HG03025 (cell line): ENCODE measurements around the gene MIDN.

ENCODE experiments used
- ATAC-seq: cut with Tn5 transposase; IDR thresholded peaks from one replicate; pipeline ENCODE4 v1.9.1; 2021; ENCODE audit warnings: mild to moderate bottlenecking, moderate library complexity; ENCODE audit not compliant: unreplicated experiment, low FRiP score

The MIDN gene

DNA sequence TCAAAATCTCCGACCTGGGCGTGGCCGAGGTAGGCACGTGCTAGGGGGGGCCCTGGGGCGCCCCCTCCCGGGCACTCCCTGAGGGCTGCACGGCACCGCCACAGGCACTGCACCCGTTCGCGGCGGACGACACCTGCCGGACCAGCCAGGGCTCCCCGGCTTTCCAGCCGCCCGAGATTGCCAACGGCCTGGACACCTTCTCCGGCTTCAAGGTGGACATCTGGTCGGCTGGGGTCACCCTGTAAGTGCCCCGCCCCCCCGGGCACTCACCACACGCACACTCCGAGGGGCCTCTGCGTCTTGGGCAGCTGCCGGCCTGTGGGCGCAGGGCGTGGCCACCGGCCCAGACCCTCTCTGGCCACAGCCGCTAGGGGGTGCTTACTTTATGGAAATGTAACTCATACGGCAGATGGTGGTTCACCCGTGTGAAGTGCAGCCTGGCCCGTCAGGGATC is 27.9 kb upstream of the MIDN start:
- ATAC-seq: no peak

DNA sequence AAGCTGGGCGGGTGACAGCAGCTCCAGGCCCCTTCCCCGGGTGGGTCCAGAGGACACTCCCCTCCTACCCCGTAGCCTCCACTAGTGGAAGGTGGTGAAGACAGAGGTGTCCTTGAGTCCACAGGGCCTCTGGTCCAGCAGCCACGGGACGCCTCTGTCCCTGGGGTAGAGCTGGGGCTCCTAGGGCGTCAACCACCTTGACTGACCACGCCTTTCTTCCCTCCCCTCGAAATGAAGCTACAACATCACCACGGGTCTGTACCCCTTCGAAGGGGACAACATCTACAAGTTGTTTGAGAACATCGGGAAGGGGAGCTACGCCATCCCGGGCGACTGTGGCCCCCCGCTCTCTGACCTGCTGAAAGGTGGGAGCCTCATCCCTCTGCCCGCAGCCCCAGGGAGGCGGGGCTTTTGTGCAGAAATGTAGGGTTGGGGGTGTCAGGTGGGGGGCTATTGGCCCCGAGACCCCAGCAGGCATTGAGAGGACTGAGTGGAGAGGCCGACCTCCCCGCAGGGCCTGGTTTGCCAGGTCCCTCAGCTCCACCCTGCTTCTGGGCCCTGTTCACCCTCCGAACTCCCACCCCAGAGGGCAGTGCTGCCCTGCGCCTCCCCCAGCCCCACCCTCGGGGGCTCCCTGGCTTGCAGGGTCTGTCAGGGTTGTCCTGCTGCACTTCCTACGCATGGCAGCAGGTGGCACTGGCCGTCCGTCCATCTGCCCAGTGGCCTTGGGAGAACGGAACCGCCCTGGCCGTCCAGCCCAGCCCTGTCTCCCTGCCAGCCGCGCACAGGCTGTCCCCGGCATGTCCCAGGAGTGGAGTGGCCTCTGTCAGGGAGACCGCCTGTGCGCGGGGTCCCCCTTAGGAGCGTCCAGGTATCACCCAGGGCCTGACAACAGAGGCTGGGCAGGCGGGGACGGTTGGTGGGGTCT is 27.1 kb upstream of the MIDN start:
- ATAC-seq: no peak

DNA sequence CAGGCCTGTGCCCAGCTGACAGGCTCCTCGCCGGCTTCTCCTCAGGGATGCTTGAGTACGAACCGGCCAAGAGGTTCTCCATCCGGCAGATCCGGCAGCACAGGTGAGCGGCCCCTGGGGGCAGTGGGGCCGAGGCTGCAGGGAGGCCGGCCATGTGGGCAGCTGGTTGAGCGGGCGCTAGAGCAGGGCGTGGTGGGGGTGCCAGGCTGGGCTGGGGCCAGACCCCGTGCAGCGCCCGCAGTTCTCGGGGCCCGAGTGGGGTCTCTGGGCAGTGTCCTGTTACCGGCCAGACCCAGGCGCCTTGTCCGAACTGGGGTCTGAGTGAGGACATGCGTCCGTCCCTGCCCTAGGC is 26.5 kb upstream of the MIDN start:
- no peak for ATAC-seq

DNA sequence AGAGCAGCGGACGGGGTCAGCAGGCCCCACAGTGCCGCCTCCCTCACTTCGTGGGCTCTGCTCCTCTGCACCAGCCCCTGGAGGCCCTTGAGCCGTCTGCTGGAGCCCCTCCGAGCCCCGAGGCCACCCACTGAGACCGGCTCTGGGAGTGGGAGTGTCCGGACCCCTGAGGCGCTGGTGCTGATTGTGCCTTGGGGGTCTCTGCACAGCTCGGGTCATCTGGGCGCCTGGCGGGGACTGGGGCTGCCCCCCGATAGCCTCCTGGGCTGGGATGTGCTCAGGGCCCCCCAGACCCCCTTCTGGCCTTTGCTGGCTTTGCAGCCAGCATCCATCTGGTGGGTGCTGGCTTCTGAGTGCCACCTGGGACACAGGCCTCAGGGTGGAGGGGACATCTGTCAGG is 26.0 kb upstream of the MIDN start:
- no peak for ATAC-seq

DNA sequence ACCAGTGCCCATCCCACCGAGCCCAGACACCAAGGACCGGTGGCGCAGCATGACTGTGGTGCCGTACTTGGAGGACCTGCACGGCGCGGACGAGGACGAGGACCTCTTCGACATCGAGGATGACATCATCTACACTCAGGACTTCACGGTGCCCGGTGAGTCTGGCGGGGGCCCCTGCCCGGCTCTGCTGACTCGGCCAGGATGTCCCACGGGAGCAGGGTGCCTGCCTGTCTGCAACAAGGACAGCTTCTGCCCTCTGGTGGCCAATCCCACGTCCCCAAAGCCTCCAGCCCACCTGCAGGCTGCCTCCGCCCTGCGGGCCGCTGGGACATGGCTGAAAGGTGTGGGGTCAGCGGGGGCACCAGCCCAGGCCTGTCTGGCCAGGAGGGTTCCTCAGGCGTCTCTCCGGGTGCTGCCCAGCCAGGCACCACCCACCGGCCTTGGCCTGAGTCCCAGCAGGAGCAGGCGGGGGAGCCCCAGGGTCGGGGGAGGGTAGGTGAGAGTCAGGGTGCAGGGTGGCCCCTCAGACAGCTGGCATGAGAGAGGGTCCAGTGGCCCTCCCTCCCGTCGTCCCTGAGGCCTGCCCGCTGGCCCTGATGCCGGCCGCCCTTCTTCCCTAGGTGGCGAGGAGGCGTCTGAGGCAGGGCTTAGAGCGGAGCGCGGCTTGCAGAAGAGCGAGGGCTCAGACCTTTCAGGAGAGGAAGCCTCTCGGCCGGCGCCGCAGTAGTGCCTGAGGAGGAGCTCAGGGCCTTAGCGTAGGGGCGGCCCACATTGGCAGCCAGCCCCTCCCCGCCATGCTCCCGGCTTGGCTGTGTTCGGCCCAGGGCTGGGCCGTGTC is 25.1 kb upstream of the MIDN start:
- ATAC-seq: no peak

DNA sequence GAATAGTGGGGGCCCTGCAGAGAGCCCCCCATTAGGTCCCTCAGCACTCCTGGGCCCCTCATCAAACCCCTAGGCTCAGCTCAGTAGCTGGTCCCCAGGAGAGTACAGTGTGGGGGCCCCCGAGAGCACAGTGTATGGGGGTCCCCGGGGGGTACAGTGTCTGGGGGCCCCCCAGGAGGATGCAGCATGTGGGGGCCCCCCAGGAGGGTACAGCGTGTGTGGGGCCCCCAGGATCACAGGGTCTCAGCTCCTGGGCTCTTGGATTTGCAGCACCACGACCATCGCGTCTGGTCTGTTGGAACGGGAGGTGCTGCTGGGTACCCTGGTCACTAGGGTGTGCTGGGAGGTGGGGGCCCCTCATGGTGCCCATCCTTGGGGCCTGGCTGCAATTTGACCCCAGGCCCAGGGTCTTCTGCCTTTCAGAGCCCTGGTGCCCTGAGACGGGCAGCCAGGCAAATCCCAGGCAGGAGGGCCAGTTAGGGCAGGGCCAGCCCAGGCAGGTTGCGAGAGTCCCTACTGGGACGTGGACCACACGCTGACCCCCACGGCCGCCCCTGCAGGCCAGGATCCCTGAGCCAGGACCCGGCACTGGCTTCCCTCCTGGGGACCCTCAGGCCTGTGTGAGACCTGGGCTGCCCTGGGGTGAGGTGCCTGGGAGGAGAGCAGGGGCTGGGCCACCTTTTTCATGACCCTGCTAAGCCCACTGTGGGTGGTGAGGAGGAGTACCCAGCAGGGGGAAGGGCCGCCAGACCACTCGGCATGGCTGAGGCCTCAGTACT is 24.1 kb upstream of the MIDN start:
- ATAC-seq: no peak

DNA sequence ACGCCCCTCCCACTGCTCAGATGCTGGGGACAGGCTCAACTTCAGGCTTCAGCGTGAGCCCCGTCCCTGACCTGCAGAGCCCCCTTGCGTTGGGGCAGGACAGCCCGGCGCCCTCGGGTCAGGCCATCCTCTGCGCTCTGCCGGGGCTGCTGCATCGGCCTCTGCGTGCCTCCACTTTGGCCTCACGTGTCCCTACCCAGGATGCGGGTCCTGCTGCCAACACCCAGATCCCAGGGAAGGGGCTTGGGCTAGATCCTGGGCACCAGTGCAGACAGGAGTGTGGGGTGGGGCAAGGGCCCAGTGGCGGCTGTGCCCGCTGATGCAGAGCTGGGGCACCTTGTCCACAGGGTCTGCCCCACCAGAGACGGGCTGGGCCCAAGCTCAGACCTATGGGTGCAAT is 23.5 kb upstream of the MIDN start:
- ATAC-seq: no peak

DNA sequence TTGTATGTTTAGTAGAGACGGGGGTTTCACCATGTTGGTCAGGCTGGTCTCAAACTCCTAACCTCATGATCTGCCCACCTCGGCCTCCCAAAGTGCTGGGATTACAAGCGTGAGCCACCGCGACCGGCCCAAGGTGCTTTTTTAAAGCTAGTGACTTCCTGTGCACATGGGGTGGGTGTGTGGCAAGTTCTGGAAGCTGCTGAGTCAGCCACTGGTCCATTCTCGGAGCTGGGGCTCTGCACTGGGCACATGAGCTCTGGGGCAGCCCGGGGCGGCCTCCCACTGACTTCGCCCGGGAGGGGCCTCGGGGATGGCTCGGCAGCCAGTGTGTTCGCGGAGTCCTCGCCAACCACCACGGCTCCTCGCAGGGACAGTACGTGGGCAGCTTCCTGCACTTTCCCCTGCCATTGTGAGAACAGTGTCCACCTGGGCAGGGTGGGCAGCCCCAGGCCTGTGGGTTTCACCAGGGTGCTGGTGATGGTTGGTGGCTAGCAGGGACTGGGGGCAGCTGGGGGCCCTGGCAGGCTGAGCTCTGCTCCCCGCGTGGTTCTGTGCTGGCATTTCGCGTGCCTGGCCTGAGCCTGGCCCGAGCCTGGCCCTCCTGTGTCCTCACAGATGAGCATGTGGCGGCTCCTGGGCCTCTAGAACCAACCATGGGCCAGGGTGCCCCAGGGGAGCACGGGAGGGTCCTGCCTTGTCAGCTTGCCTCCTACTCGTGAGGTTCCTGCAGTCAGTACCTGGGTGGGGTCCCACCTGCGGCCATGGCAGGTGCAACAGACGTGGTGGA is 22.8 kb upstream of the MIDN start:
- ATAC-seq: no peak

DNA sequence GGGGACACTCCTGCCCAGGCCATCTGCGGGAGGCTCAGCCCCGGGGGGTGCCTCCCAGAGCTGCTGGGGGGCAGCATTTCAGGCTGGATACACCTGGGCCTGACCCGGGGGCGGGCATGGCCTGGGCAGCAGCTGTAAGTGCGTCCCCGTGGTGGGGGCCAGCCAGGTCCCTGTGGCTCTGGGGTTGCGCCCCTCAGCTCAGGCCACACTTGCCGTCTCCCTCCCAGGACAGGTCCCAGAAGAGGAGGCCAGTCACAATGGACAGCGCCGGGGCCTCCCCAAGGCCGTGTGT is 22.2 kb upstream of the MIDN start:
- ATAC-seq: no peak

DNA sequence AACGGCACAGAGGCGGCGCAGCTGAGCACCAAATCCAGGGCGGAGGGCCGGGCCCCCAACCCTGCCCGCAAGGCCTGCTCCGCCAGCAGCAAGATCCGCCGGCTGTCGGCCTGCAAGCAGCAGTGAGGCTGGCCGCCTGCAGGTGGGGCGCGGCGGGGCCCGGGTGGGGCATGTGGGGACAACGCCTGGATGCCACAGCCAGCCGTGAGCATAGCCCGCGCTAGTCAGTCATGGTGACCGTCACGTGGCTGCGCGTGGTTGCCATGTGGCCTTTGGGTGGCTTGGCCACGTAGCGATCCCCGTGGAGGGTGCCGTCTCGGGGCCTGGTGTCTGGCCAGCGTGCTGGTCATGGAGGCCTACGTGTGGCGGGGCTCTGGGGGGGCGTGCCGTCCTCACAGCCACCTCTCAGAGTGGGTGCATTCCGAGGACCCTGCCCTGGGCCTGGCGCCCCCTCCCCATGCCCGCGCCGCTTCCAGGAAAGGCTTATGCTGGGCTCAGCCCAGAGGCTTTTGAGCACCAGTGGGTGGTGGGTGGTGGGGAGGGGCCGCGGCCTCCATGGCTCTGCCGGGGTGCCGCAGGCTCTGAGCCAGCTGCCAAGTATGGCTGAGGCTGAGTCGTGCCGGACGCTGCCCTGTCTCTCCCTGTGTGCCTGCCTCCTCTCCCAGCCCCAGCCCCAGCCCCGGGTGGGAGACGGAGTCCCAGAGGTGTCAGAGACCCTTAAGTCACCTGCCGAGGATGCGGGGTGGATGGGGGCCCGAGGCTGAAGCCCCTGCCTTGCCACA is 21.7 kb upstream of the MIDN start:
- no peak for ATAC-seq

DNA sequence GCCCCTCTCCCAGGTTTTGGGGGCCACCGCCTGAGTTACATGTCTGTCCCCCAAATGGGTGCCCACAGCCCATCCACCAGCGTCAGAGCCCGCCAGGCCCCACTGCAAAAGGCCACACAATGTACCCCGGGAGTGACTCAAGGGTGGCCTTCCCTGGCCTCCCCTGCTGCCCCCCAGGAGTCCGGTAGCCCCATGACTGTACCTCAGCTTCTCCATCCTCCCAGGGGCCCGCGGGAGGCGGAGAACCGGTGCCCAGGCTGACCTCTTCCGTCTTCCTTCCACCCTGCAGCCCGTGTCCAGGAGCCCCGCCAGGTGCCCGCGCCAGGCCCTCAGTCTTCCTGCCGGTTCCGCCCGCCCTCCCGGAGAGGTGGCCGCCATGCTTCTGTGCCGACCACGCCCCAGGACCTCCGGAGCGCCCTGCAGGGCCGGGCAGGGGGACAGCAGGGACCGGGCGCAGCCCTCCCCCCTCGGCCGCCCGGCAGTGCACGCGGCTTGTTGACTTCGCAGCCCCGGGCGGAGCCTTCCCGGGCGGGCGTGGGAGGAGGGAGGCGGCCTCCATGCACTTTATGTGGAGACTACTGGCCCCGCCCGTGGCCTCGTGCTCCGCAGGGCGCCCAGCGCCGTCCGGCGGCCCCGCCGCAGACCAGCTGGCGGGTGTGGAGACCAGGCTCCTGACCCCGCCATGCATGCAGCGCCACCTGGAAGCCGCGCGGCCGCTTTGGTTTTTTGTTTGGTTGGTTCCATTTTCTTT is 20.9 kb upstream of the MIDN start:
- no peak for ATAC-seq

DNA sequence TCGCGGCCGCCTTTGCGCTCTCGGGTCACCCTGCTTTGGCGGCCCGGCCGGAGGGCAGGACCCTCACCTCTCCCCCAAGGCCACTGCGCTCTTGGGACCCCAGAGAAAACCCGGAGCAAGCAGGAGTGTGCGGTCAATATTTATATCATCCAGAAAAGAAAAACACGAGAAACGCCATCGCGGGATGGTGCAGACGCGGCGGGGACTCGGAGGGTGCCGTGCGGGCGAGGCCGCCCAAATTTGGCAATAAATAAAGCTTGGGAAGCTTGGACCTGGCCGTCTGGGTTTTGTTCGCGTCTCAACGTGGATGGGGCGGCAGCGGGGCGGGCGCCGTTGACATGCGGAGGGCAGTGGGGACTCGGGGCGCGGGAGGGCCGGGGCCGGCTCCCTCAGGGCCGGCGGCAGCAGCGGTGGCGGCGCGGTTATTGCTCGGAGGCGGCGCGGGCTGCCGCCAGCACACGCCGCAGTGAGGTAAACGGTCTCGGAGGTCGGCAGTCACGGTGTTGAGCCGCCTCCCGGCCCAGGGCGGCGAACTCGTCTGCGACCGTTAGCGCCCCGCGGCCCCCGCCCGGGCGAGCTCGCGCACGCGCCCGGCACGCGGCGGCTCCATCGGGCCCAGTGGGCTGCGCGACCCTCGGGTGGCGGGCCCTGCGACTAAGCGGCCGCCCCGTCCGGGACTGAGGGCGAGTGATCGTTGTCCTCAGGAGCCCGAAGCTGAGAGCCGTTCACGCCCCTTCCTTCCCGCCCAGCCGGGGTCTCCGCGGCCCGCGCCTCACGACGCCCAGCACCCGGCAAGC is 20.0 kb upstream of the MIDN start:
- no peak for ATAC-seq

DNA sequence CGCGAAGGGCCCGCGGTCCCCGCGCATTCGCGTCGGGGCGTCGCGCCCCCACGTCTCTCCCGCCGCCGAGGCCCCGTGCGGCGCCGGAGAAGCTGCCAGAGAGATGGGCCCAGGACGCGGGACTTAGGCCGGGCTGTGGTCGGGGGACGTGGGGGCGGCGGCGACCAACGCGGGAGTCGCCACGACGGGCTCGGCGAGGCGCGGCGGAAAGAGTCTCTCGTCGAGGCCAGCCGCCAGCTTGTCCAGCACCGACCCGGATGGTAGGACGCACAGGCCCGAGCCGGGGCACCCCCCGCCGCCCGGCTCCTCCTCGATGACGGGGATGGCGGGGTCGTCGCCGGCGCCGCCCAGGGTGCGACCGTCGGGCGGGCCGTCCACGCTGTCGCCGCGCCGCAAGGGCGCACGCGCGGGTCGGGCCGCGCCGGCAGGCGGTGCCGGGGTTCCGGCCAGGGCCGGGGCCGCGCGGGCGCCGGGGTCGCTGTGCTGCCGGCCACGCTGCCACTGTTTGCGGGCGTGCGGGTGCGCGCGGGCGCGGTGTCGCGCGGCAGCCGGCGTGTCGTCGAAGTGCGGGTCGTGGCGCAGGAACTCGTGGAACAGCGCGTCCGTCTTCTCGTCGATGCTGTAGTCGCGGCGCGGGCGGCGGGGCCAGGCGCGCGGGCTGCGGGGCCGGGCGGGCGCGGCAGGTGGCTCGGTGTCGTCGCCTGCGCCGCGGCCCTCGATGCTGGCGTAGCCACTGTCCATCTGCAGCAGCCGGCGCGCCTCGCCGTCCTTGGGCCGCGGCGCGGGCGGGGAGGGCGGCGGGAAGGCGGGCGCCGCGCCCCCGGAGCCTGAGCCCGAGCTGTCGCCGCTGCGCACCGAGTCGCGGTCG is 19.1 kb upstream of the MIDN start:
- ATAC-seq: no peak

DNA sequence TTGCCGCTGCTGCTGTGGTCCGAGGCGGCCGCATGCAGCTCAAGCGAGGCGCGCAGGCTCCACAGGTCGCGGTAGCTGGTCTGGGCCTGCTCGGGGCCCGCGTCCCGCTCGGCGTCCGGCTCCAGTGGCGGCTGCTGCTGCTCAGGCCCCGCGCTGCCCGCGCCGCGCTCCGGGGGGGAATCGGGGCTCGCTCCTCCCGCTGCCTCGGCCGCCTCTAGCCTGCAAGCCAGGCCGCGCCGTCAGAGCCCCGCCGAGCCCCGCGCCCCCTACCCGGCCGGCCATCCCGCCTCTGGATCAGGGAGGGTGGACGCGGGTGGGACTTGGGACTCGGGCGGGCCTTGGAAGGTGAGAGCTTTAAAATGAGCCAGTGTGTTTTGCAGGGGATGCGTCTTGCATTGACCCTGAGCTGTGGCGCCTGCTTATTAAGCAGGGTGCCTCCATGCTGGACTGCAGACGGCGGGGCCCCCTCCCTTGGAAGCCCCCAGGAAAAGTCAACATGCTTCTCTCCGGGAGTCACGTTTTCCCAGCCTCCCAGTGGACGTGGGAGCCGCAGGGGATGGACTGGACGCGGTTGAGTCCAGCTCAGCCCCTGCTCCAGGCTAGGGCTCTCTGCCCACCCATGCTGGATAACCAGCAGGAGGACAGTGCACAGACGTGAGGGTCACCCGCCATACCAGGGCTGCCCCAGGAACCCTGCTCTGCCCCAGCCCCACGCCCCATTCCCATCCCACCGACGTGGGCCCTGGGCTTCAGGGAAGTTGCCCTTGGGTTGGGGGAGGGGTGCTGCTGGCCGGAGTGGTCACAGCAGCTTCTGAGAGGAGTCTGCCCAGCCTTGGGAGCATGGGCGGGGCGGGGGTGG is 18.2 kb upstream of the MIDN start:
- ATAC-seq: no peak

DNA sequence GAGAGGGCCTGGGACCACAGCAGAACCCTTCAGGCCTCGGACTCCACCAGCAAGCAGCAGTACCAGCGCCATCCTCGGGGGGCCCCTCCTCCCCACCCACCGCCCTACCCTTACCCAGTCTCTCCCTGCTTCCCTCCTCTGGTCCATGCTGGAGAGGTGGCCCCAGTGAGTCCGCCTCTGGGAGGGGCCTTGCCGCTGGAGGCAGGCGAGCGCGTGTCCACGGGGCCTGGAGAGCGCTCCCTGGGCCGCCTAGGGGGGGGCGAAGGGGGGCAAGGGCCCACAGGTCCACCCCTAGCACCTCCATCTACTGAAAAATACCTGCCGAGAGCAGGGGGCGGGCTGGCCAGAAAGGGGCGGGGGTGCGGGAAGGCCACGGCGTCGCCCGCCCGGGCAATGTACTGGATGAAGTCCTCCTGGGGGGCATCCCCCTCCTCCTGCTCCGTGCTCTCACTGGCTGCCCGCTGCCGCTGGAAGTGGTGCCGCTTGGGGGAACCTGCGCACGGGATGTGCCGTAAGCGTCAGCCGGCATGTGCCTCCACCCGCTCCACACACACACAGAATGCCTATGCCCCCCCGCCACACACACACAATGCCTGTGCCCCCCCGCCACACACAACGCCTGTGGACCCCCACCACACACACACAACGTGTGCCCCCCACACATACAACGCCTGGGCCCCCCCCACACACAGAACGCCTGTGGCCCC is 17.4 kb upstream of the MIDN start:
- no peak for ATAC-seq
